ENCODE measurements around the gene RASGEF1B. TPM values are rescaled to one million over a fixed set of nuclear protein-coding genes. Genes with fewer than 3 reads are reported as not detected.
A peak's percentile ranks its signal among the peaks of the same experiment; 100 is the strongest.

RASGEF1B gene
- total RNA-seq, 4 donors from 2014 or later = 0.77 to 25.9 (median 12.2) TPM

DNA sequence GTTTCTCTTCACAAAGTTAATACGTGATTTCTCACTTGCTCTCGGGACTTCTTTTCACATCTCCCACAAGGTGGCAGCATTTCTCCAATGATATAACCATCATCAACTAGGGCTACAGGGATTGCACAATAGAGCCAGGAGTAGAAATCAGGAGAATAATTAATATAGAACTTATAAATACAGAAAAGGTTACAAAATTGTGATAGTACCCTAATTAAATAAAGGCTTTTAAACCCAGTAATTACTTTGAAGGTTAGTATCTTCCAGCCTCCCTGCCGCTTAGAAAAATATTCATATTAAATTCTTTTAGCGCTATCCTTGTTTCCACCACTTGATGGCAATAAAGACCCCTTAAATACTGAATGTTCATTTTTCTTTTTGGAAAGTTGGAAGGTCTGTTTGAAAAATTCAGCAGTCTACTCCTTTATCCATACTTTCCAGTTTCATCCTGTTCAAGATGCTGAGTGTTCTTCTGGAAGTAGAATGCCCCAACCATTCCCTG lies 65.8 kb downstream of the RASGEF1B start:
- TF ChIP-seq, protein P1, sequence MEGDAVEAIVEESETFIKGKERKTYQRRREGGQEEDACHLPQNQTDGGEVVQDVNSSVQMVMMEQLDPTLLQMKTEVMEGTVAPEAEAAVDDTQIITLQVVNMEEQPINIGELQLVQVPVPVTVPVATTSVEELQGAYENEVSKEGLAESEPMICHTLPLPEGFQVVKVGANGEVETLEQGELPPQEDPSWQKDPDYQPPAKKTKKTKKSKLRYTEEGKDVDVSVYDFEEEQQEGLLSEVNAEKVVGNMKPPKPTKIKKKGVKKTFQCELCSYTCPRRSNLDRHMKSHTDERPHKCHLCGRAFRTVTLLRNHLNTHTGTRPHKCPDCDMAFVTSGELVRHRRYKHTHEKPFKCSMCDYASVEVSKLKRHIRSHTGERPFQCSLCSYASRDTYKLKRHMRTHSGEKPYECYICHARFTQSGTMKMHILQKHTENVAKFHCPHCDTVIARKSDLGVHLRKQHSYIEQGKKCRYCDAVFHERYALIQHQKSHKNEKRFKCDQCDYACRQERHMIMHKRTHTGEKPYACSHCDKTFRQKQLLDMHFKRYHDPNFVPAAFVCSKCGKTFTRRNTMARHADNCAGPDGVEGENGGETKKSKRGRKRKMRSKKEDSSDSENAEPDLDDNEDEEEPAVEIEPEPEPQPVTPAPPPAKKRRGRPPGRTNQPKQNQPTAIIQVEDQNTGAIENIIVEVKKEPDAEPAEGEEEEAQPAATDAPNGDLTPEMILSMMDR (IDR thresholded peaks at IDR 0.05) = peak; percentile 64 to 86 (median 70)
- no peak for TF ChIP-seq POLR2A (IDR thresholded peaks at IDR 0.05)
- H3K27ac ChIP-seq = no peak overlapping the region
- no peak overlapping the region for H3K4me3 ChIP-seq
- no peaks in the 10 kb centered on the region for H3K4me1 ChIP-seq
- no peaks in the 10 kb centered on the region for H3K36me3 ChIP-seq
- DNase-seq = peak in 1 of 2 donors; percentile 37
- no peaks in the 10 kb centered on the region for H3K27me3 ChIP-seq
- H3K9me3 ChIP-seq = no peaks in the 10 kb centered on the region
- intact Hi-C loops (cut with DNase I; ENCODE audit: low total_unique reads) = loop anchor here (10.0 kb wide), 1 partner anchor 859 kb away; no protein-coding TSS in a partner anchor

DNA sequence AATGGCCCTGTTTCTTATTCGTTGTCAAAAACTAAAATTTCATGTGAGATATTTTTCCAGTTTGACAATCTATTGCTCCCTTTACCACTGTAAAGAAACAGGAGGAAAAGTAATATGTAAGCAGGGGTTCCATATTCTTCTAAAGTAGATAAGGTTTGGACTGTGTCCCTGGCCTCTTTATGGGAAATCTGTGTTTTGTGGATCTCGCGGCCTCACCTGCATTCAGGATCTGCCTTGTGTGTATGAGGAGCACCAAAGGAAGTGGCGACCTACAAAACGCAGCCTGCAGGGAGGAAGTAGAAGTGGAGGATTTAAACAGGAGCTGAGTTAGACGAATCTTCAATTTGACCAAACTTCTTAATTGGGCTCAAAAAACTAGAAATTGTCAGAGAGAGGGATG lies 67.0 kb downstream of the RASGEF1B start:
- H3K4me3 ChIP-seq = no peak overlapping the region
- no peak for TF ChIP-seq POLR2A (IDR thresholded peaks at IDR 0.05)
- TF ChIP-seq, protein P1 (IDR thresholded peaks at IDR 0.05) = no peak
- H3K9me3 ChIP-seq = no peaks in the 10 kb centered on the region
- no peak for DNase-seq
- intact Hi-C loops (cut with DNase I; ENCODE audit: low total_unique reads) = loop anchor here (10.0 kb wide), 1 partner anchor 860 kb away; no protein-coding TSS in a partner anchor
- no peaks in the 10 kb centered on the region for H3K36me3 ChIP-seq
- H3K27ac ChIP-seq = no peak overlapping the region
- H3K4me1 ChIP-seq = no peaks in the 10 kb centered on the region
- H3K27me3 ChIP-seq = no peaks in the 10 kb centered on the region

DNA sequence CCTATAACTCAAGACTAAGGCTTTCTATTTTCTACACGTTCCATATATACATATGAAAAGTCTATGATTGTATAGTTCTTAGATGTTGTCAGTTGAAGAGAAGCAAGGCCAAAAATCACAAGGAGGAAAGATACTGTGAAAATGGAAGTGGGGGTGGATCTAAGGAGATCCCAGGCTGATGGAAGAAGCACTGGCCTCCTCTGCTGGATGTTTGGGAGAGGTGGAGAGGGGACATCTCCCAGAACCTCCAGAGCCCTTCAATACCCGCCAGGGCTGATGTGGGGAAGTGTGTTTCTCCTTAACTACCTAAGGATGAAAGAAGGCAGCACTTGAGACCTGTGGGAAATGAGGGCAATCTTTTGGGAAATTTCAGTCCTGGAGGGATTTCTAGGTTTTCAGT lies 67.4 kb downstream of the RASGEF1B start:
- intact Hi-C loops (cut with DNase I; ENCODE audit: low total_unique reads) = loop anchor here (10.0 kb wide), 1 partner anchor 861 kb away; no protein-coding TSS in a partner anchor
- no peaks in the 10 kb centered on the region for H3K9me3 ChIP-seq
- no peaks in the 10 kb centered on the region for H3K36me3 ChIP-seq
- TF ChIP-seq, protein P1 (IDR thresholded peaks at IDR 0.05) = no peak
- no peak for TF ChIP-seq POLR2A (IDR thresholded peaks at IDR 0.05)
- no peak overlapping the region for H3K4me3 ChIP-seq
- H3K27ac ChIP-seq = no peak overlapping the region
- no peaks in the 10 kb centered on the region for H3K4me1 ChIP-seq
- no peak for DNase-seq
- no peaks in the 10 kb centered on the region for H3K27me3 ChIP-seq

DNA sequence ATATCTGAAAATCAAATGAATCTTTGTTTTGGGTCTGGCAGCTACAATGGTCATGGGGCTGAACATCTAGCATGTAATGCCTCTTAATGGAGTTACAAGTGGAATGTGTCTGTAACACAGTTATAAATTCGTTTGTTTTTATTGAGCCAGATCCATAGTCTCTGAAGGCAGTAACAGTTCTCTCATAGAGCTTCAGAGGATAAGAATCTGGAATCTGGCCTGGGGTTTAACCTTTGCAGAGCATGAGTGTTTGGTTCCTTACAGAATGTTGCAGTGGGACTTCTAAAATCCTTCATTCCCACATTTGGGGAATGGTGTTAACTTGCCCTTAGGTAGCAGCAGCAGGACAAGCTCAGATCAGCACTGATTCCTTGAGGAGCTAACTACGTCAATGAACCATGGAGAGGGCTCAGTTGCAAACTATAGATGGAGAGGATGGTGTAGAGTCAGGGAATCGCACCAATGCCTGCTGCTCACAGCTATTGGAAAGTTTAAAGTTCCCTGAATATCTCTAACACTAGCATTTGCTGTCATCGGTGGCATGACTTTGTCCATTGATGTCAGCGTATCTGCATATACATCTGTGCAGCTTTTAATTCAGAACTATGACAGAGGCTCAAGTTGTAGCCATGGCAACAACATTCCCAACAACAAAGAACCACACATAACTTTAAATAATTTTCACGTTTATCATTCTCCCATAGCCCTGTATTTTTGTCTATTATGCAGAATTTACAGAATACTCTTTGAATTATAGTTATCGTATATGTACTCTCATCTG lies 72.2 kb downstream of the RASGEF1B start:
- Histone ChIP-seq H3K27me3 (no peaks in the 10 kb centered on the region), H3K4me1 (no peaks in the 10 kb centered on the region), H3K9me3 (no peaks in the 10 kb centered on the region), H3K27ac (no peak overlapping the region), H3K36me3 (no peaks in the 10 kb centered on the region), H3K4me3 (no peak overlapping the region)
- TF ChIP-seq POLR2A (IDR thresholded peaks at IDR 0.05) = no peak
- TF ChIP-seq, protein P1 (IDR thresholded peaks at IDR 0.05) = no peak
- intact Hi-C loops (cut with DNase I; ENCODE audit: low total_unique reads) = loop anchor here (10.0 kb wide), 1 partner anchor 865 kb away; no protein-coding TSS in a partner anchor
- DNase-seq = no peak

DNA sequence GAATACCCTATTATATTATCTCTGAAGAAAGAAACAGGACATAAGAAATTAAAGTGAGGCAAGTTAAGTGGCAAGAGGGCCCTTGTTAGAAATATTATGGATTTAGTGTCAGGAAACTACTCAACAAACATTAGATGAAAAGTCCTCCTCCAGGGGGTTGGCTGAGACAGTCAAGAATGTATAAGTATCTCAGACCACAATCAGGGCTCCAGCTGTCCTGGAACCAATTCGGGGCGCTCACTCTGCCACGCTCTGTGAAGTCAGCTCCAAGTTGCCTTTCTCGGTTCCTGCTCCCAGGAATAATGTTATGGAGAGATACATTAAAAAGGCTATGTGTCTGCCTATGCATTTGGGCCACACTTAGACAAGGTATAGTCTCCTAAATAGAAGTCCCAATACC lies 73.3 kb downstream of the RASGEF1B start:
- no peaks in the 10 kb centered on the region for H3K27me3 ChIP-seq
- no peak for DNase-seq
- no peaks in the 10 kb centered on the region for H3K9me3 ChIP-seq
- H3K36me3 ChIP-seq = no peaks in the 10 kb centered on the region
- H3K27ac ChIP-seq = no peak overlapping the region
- TF ChIP-seq, protein P1 (IDR thresholded peaks at IDR 0.05) = no peak
- no peak overlapping the region for H3K4me3 ChIP-seq
- H3K4me1 ChIP-seq = no peaks in the 10 kb centered on the region
- intact Hi-C loops (cut with DNase I; ENCODE audit: low total_unique reads) = no loop called here

Data from uterus (tissue), 4 donors.